B cell (primary cell): ENCODE data around the gene KRTAP10-9. TPM values are rescaled to one million over a fixed set of nuclear protein-coding genes. Genes with fewer than 3 reads are reported as not detected.

Experiments used
- ATAC-seq: fragments of 200-7000 bp; cut with Tn5 transposase; one replicate; pipeline ENCODE4 v1.10.0; 2021; ENCODE audit warnings: low read depth, mild to moderate bottlenecking, moderate number of reproducible peaks, moderate library complexity
- CTCF ChIA-PET: fragments of 350-600 bp; sonication (Branson Sonifier 250); formaldehyde crosslinking; loops from one replicate; lab custom pipeline; 2021; ENCODE audit warnings: antibody characterized with exemption, inconsistent platforms; lab: Charles Lee
- POLR2A ChIA-PET: fragments of 350-600 bp; sonication (Branson Sonifier 250); formaldehyde crosslinking; loops from one replicate; lab custom pipeline; 2021; ENCODE audit warnings: antibody characterized with exemption; lab: Charles Lee
- DNase-seq: peaks from one replicate; pipeline ENCODE4 v3.0.0; 2013
- H2AFZ ChIP-seq: 2 replicates; pipeline ENCODE4 v1.6.1; 2012; ENCODE audit warnings: mild to moderate bottlenecking, low read depth, low read length; ENCODE audit not compliant: insufficient read depth, poor library complexity, severe bottlenecking
- H3K27ac ChIP-seq, 2 donors: 1 replicate in 1 of 2; 2 replicates in 1 of 2; pipeline ENCODE4 v1.5.1; 2012 to 2013; ENCODE audit warnings: low read length in 2 of 2, mild to moderate bottlenecking in 2 of 2, moderate library complexity in 1 of 2
- H3K27me3 ChIP-seq, 4 experiments: fragments of 200-600 bp in 1 of 4; sonication (generic) in 1 of 4; replicated peaks in 1 of 4; 1 replicate in 2 of 4; 2 replicates in 2 of 4; pipeline versions ENCODE4 v1.6.1 to v1.7.0; 2013 to 2016; ENCODE audit warnings: low read length in 3 of 4, mild to moderate bottlenecking in 2 of 4, mixed read lengths in 1 of 4, moderate library complexity in 1 of 4; ENCODE audit not compliant: insufficient read depth in 4 of 4, control insufficient read depth in 3 of 4; ENCODE audit errors: control extremely low read depth in 1 of 4
- H3K36me3 ChIP-seq, 2 experiments: replicated peaks in 1 of 2; 1 replicate in 1 of 2; 2 replicates in 1 of 2; pipeline versions ENCODE4 v1.6.1 to v1.7.1; 2013; ENCODE audit warnings: low read length in 1 of 2; ENCODE audit not compliant: insufficient read depth in 2 of 2, control insufficient read depth in 1 of 2; ENCODE audit errors: control extremely low read depth in 1 of 2, extremely low read depth in 1 of 2
- H3K4me1 ChIP-seq, 2 donors: fragments of 200-600 bp in 1 of 2; sonication (generic) in 1 of 2; 1 replicate in 1 of 2; 2 replicates in 1 of 2; pipeline versions ENCODE4 v1.5.1 to v1.6.1; 2013 to 2017; ENCODE audit warnings: low read length in 2 of 2; ENCODE audit not compliant: control insufficient read depth in 2 of 2, insufficient read depth in 2 of 2
- H3K4me2 ChIP-seq: replicated peaks from 2 replicates; pipeline ENCODE3; 2012; ENCODE audit warnings: mild to moderate bottlenecking, low read depth, low read length; ENCODE audit not compliant: poor library complexity, severe bottlenecking
- H3K4me3 ChIP-seq, 5 experiments: fragments of 200-600 bp in 1 of 5; sonication (generic) in 1 of 5; 1 replicate in 3 of 5; 2 replicates in 2 of 5; pipeline versions ENCODE4 v1.5.1 to v1.7.0; 2011 to 2016; ENCODE audit warnings: low read length in 4 of 5, mild to moderate bottlenecking in 4 of 5, low read depth in 2 of 5, control low read depth in 1 of 5, moderate library complexity in 1 of 5; ENCODE audit not compliant: insufficient read depth in 1 of 5; ENCODE audit errors: control extremely low read depth in 1 of 5, extremely low read depth in 1 of 5
- H3K79me2 ChIP-seq: fragments of 200-600 bp; sonication (generic); one replicate; pipeline ENCODE4 v1.6.0; 2016; ENCODE audit warnings: low read length; ENCODE audit not compliant: control insufficient read depth, insufficient read depth
- H3K9ac ChIP-seq: fragments of 200-600 bp; sonication (generic); 2 replicates; pipeline ENCODE4 v1.6.1; 2017; ENCODE audit warnings: mild to moderate bottlenecking, low read length, moderate library complexity
- H3K9me3 ChIP-seq, 3 donors: one replicate each; pipeline versions ENCODE4 v1.6.1 to v1.7.1; 2013; ENCODE audit warnings: low read length in 2 of 3; ENCODE audit not compliant: control insufficient read depth in 2 of 3, insufficient read depth in 1 of 3; ENCODE audit errors: control extremely low read depth in 1 of 3
- H4K20me1 ChIP-seq: 2 replicates; pipeline ENCODE4 v1.6.0; 2012; ENCODE audit warnings: mild to moderate bottlenecking, low read length; ENCODE audit not compliant: insufficient read depth, control insufficient read depth, poor library complexity, severe bottlenecking
- H3K27ac Mint-ChIP-seq: one replicate; pipeline ENCODE4 v1.8.0; 2021; ENCODE audit warnings: mixed read lengths
- H3K27me3 Mint-ChIP-seq: one replicate; pipeline ENCODE4 v1.8.0; 2021; ENCODE audit warnings: mixed read lengths
- H3K4me1 Mint-ChIP-seq: one replicate; pipeline ENCODE4 v1.8.0; 2021; ENCODE audit warnings: mixed read lengths
- H3K4me3 Mint-ChIP-seq: one replicate; pipeline ENCODE4 v1.8.0; 2021; ENCODE audit warnings: mixed read lengths
- H3K9me3 Mint-ChIP-seq: one replicate; pipeline ENCODE4 v1.8.0; 2022; ENCODE audit warnings: mixed read lengths; ENCODE audit not compliant: insufficient read depth
- CTCF ChIP-seq: fragments of 200-600 bp; IDR thresholded peaks from one replicate; pipeline ENCODE4 v1.8.0; 2022; ENCODE audit warnings: antibody characterized with exemption, mild to moderate bottlenecking
- EZH2 ChIP-seq: IDR thresholded peaks from 2 replicates; pipeline ENCODE4 v1.6.1; 2012; ENCODE audit warnings: borderline replicate concordance, low read depth, mild to moderate bottlenecking, moderate library complexity, low read length; ENCODE audit not compliant: insufficient read depth, poor library complexity, severe bottlenecking
- WGBS: methylation state at CpG from one replicate; pipeline ENCODE4 v1.1.5; 2013; ENCODE audit warnings: missing lambda C conversion rate; ENCODE audit not compliant: insufficient coverage; 5-methylcytosine and 5-hydroxymethylcytosine counted together
- intact Hi-C: fragments of 100-400 bp; cut with micrococcal nuclease; formaldehyde crosslinking; loops from one replicate; pipeline ENCODE4 v1.10.0; 2022
- polyA plus RNA-seq: library from polyadenylated mRNA; depleted of rRNA; stranded (reverse); fragments of >200 nt; gene quantifications from 2 replicates; pipeline ENCODE4 v1.2.3, GENCODE V29; 2012
- total RNA-seq, 2 donors: library from RNA; stranded (reverse); fragments of 120-200 nt in 1 of 2; gene quantifications; 1 replicate in 1 of 2; 2 replicates in 1 of 2; pipeline versions ENCODE4 v1.2.3 to v1.2.4, GENCODE V29; 2013 to 2022

Gene KRTAP10-9
- total and polyA plus RNA-seq, 2 donors (not counting 1 experiment from before 2014, with no cell fraction given): not detected

DNA sequence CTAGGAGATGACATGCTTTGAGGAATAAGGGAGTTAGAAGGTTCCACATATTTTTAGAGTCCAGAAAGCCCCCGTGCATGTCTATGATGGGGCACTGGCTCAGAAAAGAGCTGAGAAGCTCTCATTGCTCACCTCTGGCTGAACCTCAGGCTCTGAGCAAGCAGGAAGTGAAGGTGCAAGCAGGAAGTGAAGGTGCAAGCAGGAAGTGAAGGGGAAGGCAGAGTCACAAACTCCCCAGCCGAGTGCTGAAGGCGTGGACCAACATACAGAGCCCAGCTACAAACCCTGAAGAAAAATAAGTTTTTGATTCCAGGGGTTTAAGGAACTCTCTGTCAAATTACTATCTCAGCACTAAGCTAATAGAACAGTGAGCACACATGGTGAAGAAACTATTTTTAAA lies 8.0 kb upstream of the KRTAP10-9 start:
- peaks cover 0 to 30% (median 12%) of the 10 kb centered on the region in 3 donors for H3K9me3 ChIP-seq
- H3K4me1 ChIP-seq: peaks cover 11 to 13% of the 10 kb centered on the region in 2 donors
- Mint-ChIP-seq H3K4me1 (peaks cover 14% of the 10 kb centered on the region), H3K9me3 (peaks cover 22% of the 10 kb centered on the region), H3K4me3 (no peak overlapping the region), H3K27ac (peak overlapping the region; percentile 74), H3K27me3 (peaks cover 7% of the 10 kb centered on the region)
- whole genome bisulfite sequencing: 88% methylated on average over 1 of the region's 3 CpGs
- intact Hi-C loops: no loop called here
- peak overlapping the region; percentile 75 for H2AFZ ChIP-seq
- no peaks in the 10 kb centered on the region for H3K79me2 ChIP-seq
- ChIA-PET CTCF (no interaction called here), POLR2A (no interaction called here)
- H3K9ac ChIP-seq: peak overlapping the region; percentile 21
- TF ChIP-seq CTCF (no peak), EZH2 (no peak)
- H3K4me3 ChIP-seq: peak overlapping the region in 1 of 5 experiments; percentile 37
- DNase-seq (peak; percentile 18), ATAC-seq (peak; percentile 33)
- peak overlapping the region in 1 of 2 donors; percentile 63 for H3K27ac ChIP-seq
- no peaks in the 10 kb centered on the region for H3K36me3 ChIP-seq
- no peaks in the 10 kb centered on the region for H4K20me1 ChIP-seq
- peak overlapping the region; percentile 41 for H3K4me2 ChIP-seq
- peaks cover 0 to 3% (median 1%) of the 10 kb centered on the region in 4 experiments for H3K27me3 ChIP-seq

DNA sequence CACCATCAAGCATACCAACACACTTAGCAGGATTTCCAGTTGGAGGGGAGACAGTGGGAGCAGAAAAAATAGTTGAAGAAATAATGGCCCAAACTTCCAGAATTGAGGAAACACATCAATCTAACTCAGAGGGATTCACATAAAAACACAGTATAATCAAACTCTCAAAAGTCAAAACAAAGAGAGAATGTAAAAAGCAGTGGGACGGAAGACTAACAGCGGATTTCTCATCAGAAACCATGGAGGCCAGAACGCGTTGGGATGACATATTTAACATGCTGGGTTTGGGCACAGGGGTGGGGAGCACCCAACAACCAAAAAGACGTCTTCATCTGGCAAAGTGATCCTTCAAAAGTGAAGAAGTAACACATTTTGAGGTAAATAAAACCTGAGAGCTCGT lies 7.0 kb upstream of the KRTAP10-9 start:
- Mint-ChIP-seq H3K9me3 (peaks cover 22% of the 10 kb centered on the region), H3K27ac (no peak overlapping the region), H3K27me3 (peaks cover 3% of the 10 kb centered on the region), H3K4me3 (no peak overlapping the region), H3K4me1 (peaks cover 14% of the 10 kb centered on the region)
- Histone ChIP-seq H3K9ac (no peak overlapping the region), H3K4me2 (no peak overlapping the region), H3K36me3 (no peaks in the 10 kb centered on the region), H3K9me3 (peaks cover 0 to 25% (median 20%) of the 10 kb centered on the region in 3 donors), H3K4me3 (no peak overlapping the region), H3K4me1 (peaks cover 11 to 13% of the 10 kb centered on the region in 2 donors), H3K27ac (no peak overlapping the region), H4K20me1 (no peaks in the 10 kb centered on the region), H3K27me3 (peaks cover 0 to 3% (median 0%) of the 10 kb centered on the region in 4 experiments), H3K79me2 (no peaks in the 10 kb centered on the region), H2AFZ (no peak overlapping the region)
- no peak for TF ChIP-seq EZH2
- no peak for TF ChIP-seq CTCF
- 94% methylated on average over 5 of the region's 6 CpGs for WGBS
- intact Hi-C loops: no loop called here
- ChIA-PET POLR2A (no interaction called here), CTCF (no interaction called here)
- DNase-seq (no peak), ATAC-seq (no peak)
